A673 (cell line): ENCODE data around the gene LNPEP. TPM values are rescaled to one million over a fixed set of nuclear protein-coding genes. Genes with fewer than 3 reads are reported as not detected.

Source experiments
- BruUV-seq: library from RNA; stranded (reverse); fragments of 400-500 nt; replicated peaks from 2 replicates; lab custom pipeline; 2021; lab: Mats Ljungman, UMichigan
- CTCF ChIA-PET: fragments of 300-600 bp; sonication (Branson Sonifier 250); formaldehyde crosslinking; loops from one replicate; lab custom pipeline; 2022; ENCODE audit warnings: antibody characterized with exemption; lab: Charles Lee
- POLR2A ChIA-PET: fragments of 300-600 bp; sonication (Branson Sonifier 250); formaldehyde crosslinking; loops from one replicate; lab custom pipeline; 2022; ENCODE audit warnings: antibody characterized with exemption; ENCODE audit not compliant: low non-redundant PET; lab: Charles Lee
- DNase-seq: peaks from one replicate; pipeline ENCODE4 v3.0.0-alpha.2; 2015; ENCODE audit warnings: low spot score
- H3K27ac ChIP-seq: fragments of 200-600 bp; sonication (generic); 2 replicates; pipeline ENCODE4 v1.5.1; 2016; ENCODE audit warnings: mixed run types, low read depth, mild to moderate bottlenecking, mixed read lengths, antibody characterized with exemption, low read length; ENCODE audit not compliant: poor library complexity, severe bottlenecking
- H3K27me3 ChIP-seq: fragments of 200-600 bp; sonication (generic); replicated peaks from 2 replicates; pipeline ENCODE4 v1.6.1; 2017; ENCODE audit warnings: mixed run types, low read depth, mild to moderate bottlenecking, mixed read lengths, antibody characterized with exemption, low read length; ENCODE audit not compliant: insufficient read depth, poor library complexity
- H3K36me3 ChIP-seq: fragments of 200-600 bp; sonication (generic); 2 replicates; pipeline ENCODE4 v1.6.1; 2016; ENCODE audit warnings: mixed run types, mild to moderate bottlenecking, mixed read lengths, antibody characterized with exemption, low read length; ENCODE audit not compliant: insufficient read depth, poor library complexity, severe bottlenecking
- H3K4me1 ChIP-seq: fragments of 200-600 bp; sonication (generic); 2 replicates; pipeline ENCODE4 v1.6.1; 2017; ENCODE audit warnings: mixed run types, mild to moderate bottlenecking, mixed read lengths, antibody characterized with exemption, low read length; ENCODE audit not compliant: insufficient read depth, poor library complexity, severe bottlenecking
- H3K4me3 ChIP-seq: fragments of 200-600 bp; sonication (generic); 2 replicates; pipeline ENCODE4 v1.5.1; 2016; ENCODE audit warnings: low read depth, mixed run types, mild to moderate bottlenecking, mixed read lengths, low read length; ENCODE audit not compliant: poor library complexity, severe bottlenecking
- H3K9me3 ChIP-seq: fragments of 200-600 bp; sonication (generic); 2 replicates; pipeline ENCODE4 v1.6.1; 2016; ENCODE audit warnings: mixed run types, low read depth, mild to moderate bottlenecking, mixed read lengths, antibody characterized with exemption, low read length; ENCODE audit not compliant: poor library complexity, severe bottlenecking
- CTCF ChIP-seq: fragments of 300-800, 200-600 bp; sonication (generic); conservative IDR thresholded peaks from 2 replicates; pipeline ENCODE4 v1.5.1; 2017; ENCODE audit warnings: low read depth, mild to moderate bottlenecking, antibody characterized with exemption, low read length, moderate library complexity, mixed read lengths
- EZH2 ChIP-seq: fragments of 200-600 bp; sonication (generic); IDR thresholded peaks from 2 replicates; pipeline ENCODE4 v1.6.1; 2017; ENCODE audit warnings: borderline replicate concordance, low read depth, mild to moderate bottlenecking, mixed read lengths, antibody characterized with exemption, low read length; ENCODE audit not compliant: poor library complexity, severe bottlenecking
- intact Hi-C: fragments of 100-400 bp; cut with micrococcal nuclease; formaldehyde crosslinking; loops from one replicate; pipeline ENCODE4 v1.10.0; 2022; ENCODE audit not compliant: unreplicated experiment
- total RNA-seq: library from RNA; stranded (reverse); gene quantifications from 2 replicates; pipeline ENCODE4 v1.2.3, GENCODE V29; 2021

LNPEP gene
- total RNA-seq, 1 experiment from 2014 or later, result 10.3 TPM

GRCh38 chr5:97067296-97067850, 131.5 kb downstream of the LNPEP start:
- no TSS peak for BruUV-seq
- H3K27me3 ChIP-seq, result no peaks in the 10 kb centered on the region
- H3K4me3 ChIP-seq, result no peak overlapping the region
- no peaks in the 10 kb centered on the region for H3K9me3 ChIP-seq
- no peak for DNase-seq
- H3K27ac ChIP-seq, result no peak overlapping the region
- TF ChIP-seq CTCF, result no peak
- no peak for TF ChIP-seq EZH2
- CTCF ChIA-PET, result no interaction called here
- POLR2A ChIA-PET, result no interaction called here
- intact Hi-C loops, result no loop called here
- no peaks in the 10 kb centered on the region for H3K4me1 ChIP-seq
- H3K36me3 ChIP-seq, result no peaks in the 10 kb centered on the region

- Histone ChIP-seq H3K9me3 (no peaks in the 10 kb centered on the region), H3K27me3 (no peaks in the 10 kb centered on the region), H3K36me3 (no peaks in the 10 kb centered on the region), H3K4me1 (no peaks in the 10 kb centered on the region), H3K4me3 (no peak overlapping the region), H3K27ac (no peak overlapping the region)
- CTCF ChIA-PET, result no interaction called here
- TF ChIP-seq EZH2 (no peak), CTCF (no peak)
- POLR2A ChIA-PET, result no interaction called here
- intact Hi-C loops, result no loop called here
- BruUV-seq, result no TSS peak
- DNase-seq, result no peak
Measured at GRCh38 chr5:97070234-97070633, 134.4 kb downstream of the LNPEP start.

GRCh38 chr5:97071101-97071500, 135.2 kb downstream of the LNPEP start:
- no peak for TF ChIP-seq CTCF
- TF ChIP-seq EZH2, result no peak
- CTCF ChIA-PET, result no interaction called here
- DNase-seq, result peak; percentile 64

More at GRCh38 chr5:97071101-97071500, 135.2 kb downstream of the LNPEP start:
- Histone ChIP-seq H3K9me3 (no peaks in the 10 kb centered on the region), H3K4me1 (no peaks in the 10 kb centered on the region), H3K36me3 (no peaks in the 10 kb centered on the region), H3K27ac (no peak overlapping the region), H3K27me3 (no peaks in the 10 kb centered on the region), H3K4me3 (no peak overlapping the region)
- intact Hi-C loops, result no loop called here
- BruUV-seq, result no TSS peak
- POLR2A ChIA-PET, result no interaction called here
